ENCODE data around the gene TCF7L2.

TCF7L2 gene

GRCh38 chr10:113020475-113020753 is 70.4 kb downstream of the TCF7L2 start:
- DNase-seq (ENCODE audit: extremely low read depth in 1 of 2, low read depth in 1 of 2) = no peak

- no peak for DNase-seq (ENCODE audit: extremely low read depth in 1 of 2, low read depth in 1 of 2)
Observed at GRCh38 chr10:113020838-113021237, 70.8 kb downstream of the TCF7L2 start.

- no peak for DNase-seq (ENCODE audit: extremely low read depth in 1 of 2, low read depth in 1 of 2)
Observed at GRCh38 chr10:113021268-113022040, 71.4 kb downstream of the TCF7L2 start.

DNA sequence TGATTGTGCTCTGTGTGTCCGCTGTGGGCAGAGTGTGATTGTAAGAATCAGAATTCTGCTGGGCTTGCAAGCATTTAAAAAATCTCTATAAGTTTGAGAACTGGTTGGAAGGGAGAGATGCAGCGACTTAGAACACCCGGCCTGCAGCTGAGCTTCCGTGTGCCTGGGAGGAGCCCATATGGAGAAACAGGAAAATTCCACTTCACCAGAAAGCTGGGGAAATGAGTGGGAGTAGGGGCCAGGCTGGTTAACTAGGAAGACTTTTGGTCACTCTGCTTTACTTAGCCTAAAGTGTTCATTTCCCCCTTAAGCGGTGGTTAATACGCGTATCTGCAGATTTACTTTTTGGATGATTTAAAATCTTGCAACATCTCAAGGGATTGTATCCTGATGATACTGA is 72.2 kb downstream of the TCF7L2 start:
- no peak for DNase-seq (ENCODE audit: extremely low read depth in 1 of 2, low read depth in 1 of 2)

- no peak for DNase-seq (ENCODE audit: extremely low read depth in 1 of 2, low read depth in 1 of 2)
Observed at GRCh38 chr10:113023017-113023416, 73.0 kb downstream of the TCF7L2 start.

DNA sequence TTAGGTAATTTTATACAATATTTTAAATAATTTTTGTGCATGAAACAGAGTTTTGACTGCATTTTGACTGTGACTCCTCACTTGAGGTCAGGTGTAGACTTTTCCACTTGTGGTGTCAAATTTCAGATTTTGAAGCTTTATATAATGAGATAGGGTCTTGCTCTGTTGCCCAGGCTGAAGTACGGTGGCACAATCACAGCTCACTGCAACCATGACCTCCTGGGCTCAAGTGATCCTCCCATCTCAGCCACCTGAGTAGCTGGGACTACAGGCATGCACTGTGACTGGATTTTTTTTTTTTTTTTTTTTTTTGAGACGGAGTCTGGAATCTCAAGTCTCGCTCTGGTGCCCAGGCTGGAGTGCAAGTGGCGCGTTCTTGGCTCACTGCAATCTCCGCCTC is 74.9 kb downstream of the TCF7L2 start:
- DNase-seq (ENCODE audit: extremely low read depth in 1 of 2, low read depth in 1 of 2) = no peak

- DNase-seq (ENCODE audit: extremely low read depth in 1 of 2, low read depth in 1 of 2) = no peak
Observed at GRCh38 chr10:113025487-113025886, 75.4 kb downstream of the TCF7L2 start.

GRCh38 chr10:113026679-113027078 is 76.6 kb downstream of the TCF7L2 start:
- no peak for DNase-seq (ENCODE audit: extremely low read depth in 1 of 2, low read depth in 1 of 2)

GRCh38 chr10:113027230-113027573 is 77.2 kb downstream of the TCF7L2 start:
- no peak for DNase-seq (ENCODE audit: extremely low read depth in 1 of 2, low read depth in 1 of 2)

- no peak for DNase-seq (ENCODE audit: extremely low read depth in 1 of 2, low read depth in 1 of 2)
Observed at GRCh38 chr10:113027574-113028455, 77.8 kb downstream of the TCF7L2 start.

DNA sequence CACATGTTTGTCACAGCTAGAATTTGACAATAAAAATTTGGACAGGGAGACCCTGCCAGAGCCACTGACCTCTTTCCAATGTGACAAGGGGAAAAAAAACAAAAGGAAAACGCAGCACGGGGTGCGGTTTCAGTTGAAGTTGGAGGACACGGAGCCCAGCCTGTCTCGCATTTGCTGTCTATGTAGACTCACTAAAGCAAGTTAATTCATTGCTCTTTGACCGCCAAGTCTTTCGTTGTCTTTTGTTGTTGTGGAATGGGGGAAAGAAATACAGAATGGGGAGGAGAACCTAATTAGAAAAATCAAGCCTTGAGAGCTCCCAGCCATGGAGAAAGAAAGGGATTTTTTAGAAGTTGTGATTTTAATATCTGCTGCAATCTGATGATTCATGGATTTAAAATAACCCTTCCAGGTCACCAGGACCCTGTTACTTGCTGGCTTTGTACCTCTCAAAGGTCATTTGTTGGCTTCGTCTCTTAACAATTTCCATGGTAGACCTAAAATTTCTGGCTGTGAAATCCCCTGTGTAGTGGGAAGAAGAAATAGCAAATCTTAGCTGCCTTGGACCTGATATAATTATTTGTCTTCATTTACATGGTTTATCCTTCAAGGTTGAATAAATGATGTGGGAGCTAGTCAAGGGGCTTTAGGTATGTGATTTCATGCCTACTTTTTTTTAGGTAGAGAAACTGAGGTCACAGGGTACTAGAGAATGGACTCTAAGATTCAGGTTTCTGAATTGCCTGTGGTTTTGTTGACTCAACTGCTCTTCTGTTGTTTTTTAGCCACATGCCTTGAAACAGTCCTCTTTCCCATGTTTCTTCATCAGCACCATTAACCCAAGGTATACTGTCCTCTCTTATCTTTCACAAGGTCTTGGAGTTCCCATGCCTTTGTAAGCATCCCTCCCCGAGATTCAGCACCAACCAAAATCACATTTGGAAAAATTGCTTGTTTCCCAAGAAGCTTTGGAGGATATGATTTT is 78.7 kb downstream of the TCF7L2 start:
- no peak for DNase-seq (ENCODE audit: extremely low read depth in 1 of 2, low read depth in 1 of 2)

DNA sequence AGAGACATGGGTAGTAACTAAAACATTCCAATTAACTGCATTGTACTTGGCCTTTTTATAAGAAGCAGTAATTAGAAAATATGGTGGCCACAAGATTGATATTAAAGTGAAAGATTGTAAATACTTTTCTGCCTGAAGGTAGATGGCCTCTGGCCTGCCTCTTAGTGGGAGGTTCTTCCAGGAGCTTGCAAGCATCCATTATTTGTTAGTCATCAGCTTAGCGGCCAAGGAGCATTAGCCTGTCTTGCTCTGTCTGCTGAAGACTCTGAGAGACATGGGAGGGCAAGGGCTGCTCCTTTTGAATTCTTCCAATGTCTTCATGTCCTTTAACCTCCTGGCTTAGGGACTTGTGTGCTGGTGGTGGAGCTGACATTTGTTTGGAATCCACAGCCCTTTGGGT is 80.4 kb downstream of the TCF7L2 start:
- DNase-seq (ENCODE audit: extremely low read depth in 1 of 2, low read depth in 1 of 2) = no peak

GRCh38 chr10:113031147-113031546 is 81.1 kb downstream of the TCF7L2 start:
- DNase-seq (ENCODE audit: extremely low read depth in 1 of 2, low read depth in 1 of 2) = no peak

DNA sequence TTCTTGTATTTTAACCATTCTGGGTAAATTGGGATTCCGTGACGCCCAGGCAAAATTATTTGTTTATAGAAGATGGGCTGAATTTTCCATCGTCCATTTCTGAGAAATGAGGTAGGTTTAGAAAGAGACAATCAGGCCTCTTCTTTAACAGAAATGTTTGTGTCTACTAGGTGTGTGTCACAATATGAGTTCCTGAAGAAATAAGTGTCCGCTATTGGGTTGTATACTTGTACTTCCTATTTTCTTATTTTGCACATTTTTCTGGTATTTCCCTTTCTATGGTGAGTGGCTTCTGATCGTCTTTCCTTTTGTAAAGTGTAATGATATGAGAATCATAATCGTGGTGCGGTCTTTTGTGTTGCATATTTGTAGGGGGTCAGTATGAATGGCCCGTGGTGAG is 83.9 kb downstream of the TCF7L2 start:
- DNase-seq (ENCODE audit: extremely low read depth in 1 of 2, low read depth in 1 of 2) = no peak

DNA sequence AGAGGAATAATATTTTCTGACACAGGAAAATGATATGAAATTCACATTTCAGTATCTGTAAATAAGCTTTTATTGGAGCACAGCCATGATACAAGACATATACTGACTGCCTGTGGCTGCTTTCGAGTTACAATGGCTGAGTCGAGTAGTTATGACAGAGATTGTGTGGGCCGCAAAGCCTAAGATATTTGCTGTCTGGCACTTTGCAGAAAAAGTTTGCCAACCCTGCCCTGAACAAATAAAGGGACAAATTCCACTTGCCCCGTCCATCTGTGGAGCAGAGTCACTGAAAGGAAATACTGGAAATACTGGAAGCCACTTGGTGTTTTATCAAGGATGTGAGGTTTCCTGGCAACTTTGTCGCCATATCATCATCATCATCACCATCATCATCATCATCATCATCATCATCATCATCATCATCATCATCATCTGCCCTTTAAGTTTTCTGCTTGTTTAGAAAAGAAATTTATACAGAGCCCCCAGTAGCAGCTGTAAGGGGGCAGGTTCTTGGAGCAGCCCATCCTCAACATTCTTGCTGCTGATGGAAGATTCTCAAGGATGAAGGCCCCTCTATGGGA is 85.8 kb downstream of the TCF7L2 start:
- DNase-seq (ENCODE audit: extremely low read depth in 1 of 2, low read depth in 1 of 2) = no peak

DNA sequence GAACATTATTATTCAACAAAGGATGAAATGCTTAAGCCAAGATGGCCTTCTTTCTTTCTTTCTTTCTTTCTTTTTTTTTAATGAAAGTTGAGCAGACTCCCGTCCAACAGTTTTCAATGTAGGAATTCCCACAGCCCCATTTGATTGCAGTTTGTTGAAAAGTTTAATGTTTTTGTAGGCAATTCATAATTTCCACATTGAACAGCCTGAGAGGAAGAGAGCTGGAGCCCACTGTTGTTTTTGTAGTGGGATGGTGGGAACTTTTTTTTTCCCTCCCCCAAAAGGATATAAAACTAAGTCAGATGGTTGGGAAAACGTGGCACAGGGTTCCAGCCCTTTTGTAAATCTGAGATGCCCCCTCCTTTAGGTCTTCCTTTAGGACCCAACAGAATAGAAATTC is 86.6 kb downstream of the TCF7L2 start:
- DNase-seq (ENCODE audit: extremely low read depth in 1 of 2, low read depth in 1 of 2) = no peak

DNA sequence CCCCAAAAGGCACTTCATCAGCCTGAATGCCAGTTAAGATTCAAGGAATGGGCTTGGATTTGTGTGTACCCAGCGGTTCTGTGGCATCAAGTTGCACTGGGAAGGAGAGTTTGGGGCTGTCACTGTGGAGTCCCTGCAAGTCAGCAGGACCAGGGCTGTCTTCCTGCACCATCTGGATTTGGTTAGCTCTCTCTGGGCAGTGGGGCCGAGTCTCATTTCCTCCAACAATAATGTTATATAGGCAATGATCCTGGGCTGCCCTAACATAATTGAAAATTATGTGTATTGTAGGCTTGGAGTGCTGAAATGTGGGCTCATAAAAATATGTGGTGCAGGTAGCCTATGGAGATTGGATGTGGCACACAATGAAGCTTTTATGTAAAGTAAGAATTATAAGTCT is 87.2 kb downstream of the TCF7L2 start:
- DNase-seq (ENCODE audit: extremely low read depth in 1 of 2, low read depth in 1 of 2) = no peak

DNA sequence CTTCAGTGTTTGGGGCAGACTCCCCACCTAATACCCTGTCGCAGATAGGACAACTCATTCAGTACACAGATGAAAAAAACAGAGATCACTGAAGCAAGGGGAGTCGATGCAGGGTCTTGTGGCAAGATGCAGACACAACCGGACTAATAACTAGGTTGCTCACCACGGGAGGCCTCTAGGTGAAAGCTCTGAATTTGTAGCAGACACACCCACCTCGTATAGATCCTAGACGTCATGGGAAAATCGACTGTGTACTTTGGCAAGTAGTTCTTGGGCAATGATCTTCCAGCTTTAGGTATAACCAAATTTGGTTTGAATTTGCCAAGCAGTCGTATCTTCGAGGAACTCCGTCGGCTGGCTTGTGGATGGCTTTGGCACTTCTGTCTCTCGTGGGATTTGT is 88.1 kb downstream of the TCF7L2 start:
- no peak for DNase-seq (ENCODE audit: extremely low read depth in 1 of 2, low read depth in 1 of 2)

- no peak for DNase-seq (ENCODE audit: extremely low read depth in 1 of 2, low read depth in 1 of 2)
Observed at GRCh38 chr10:113038985-113039384, 88.9 kb downstream of the TCF7L2 start.

- DNase-seq (ENCODE audit: extremely low read depth in 1 of 2, low read depth in 1 of 2) = no peak
Observed at GRCh38 chr10:113041324-113041723, 91.3 kb downstream of the TCF7L2 start.
